ENCODE measurements around the gene DRAM1.

DRAM1 gene

GRCh38 chr12:101920906-101921305 is 43.5 kb downstream of the DRAM1 start:
- no peak for TF ChIP-seq GATA2 (IDR thresholded peaks at IDR 0.05; ENCODE audit: low read depth, low read length)
- no peak for TF ChIP-seq GATA3 (IDR thresholded peaks at IDR 0.05; ENCODE audit: low read depth, low read length)

GRCh38 chr12:101923045-101923718 is 45.8 kb downstream of the DRAM1 start:
- TF ChIP-seq GATA3 (IDR thresholded peaks at IDR 0.05; ENCODE audit: low read depth, low read length), result no peak
- no peak for TF ChIP-seq GATA2 (IDR thresholded peaks at IDR 0.05; ENCODE audit: low read depth, low read length)

GRCh38 chr12:101924618-101925017 is 47.2 kb downstream of the DRAM1 start:
- TF ChIP-seq GATA2 (IDR thresholded peaks at IDR 0.05; ENCODE audit: low read depth, low read length), result no peak
- no peak for TF ChIP-seq GATA3 (IDR thresholded peaks at IDR 0.05; ENCODE audit: low read depth, low read length)

GRCh38 chr12:101925361-101925760 is 48.0 kb downstream of the DRAM1 start:
- TF ChIP-seq GATA2 (IDR thresholded peaks at IDR 0.05; ENCODE audit: low read depth, low read length) (no peak), GATA3 (IDR thresholded peaks at IDR 0.05; ENCODE audit: low read depth, low read length) (no peak)

- TF ChIP-seq GATA3 (IDR thresholded peaks at IDR 0.05; ENCODE audit: low read depth, low read length) (no peak), GATA2 (IDR thresholded peaks at IDR 0.05; ENCODE audit: low read depth, low read length) (no peak)
These were observed 48.6 kb downstream of the DRAM1 start for GRCh38 chr12:101925935-101926334.

GRCh38 chr12:101927036-101927435 is 49.7 kb downstream of the DRAM1 start:
- TF ChIP-seq GATA2 (IDR thresholded peaks at IDR 0.05; ENCODE audit: low read depth, low read length), result no peak
- no peak for TF ChIP-seq GATA3 (IDR thresholded peaks at IDR 0.05; ENCODE audit: low read depth, low read length)

- no peak for TF ChIP-seq GATA3 (IDR thresholded peaks at IDR 0.05; ENCODE audit: low read depth, low read length)
- TF ChIP-seq GATA2 (IDR thresholded peaks at IDR 0.05; ENCODE audit: low read depth, low read length), result no peak
These were observed 50.6 kb downstream of the DRAM1 start for GRCh38 chr12:101927999-101928398.

- TF ChIP-seq GATA3 (IDR thresholded peaks at IDR 0.05; ENCODE audit: low read depth, low read length) (no peak), GATA2 (IDR thresholded peaks at IDR 0.05; ENCODE audit: low read depth, low read length) (no peak)
These were observed 51.2 kb downstream of the DRAM1 start for GRCh38 chr12:101928556-101928955.

- TF ChIP-seq GATA2 (IDR thresholded peaks at IDR 0.05; ENCODE audit: low read depth, low read length) (no peak), GATA3 (IDR thresholded peaks at IDR 0.05; ENCODE audit: low read depth, low read length) (no peak)
These were observed 52.1 kb downstream of the DRAM1 start for GRCh38 chr12:101929365-101930041.

GRCh38 chr12:101931498-101932326 is 54.3 kb downstream of the DRAM1 start:
- TF ChIP-seq GATA2 (IDR thresholded peaks at IDR 0.05; ENCODE audit: low read depth, low read length) (no peak), GATA3 (IDR thresholded peaks at IDR 0.05; ENCODE audit: low read depth, low read length) (no peak)

GRCh38 chr12:101933866-101934514 is 56.6 kb downstream of the DRAM1 start:
- TF ChIP-seq GATA2 (IDR thresholded peaks at IDR 0.05; ENCODE audit: low read depth, low read length), result no peak

- TF ChIP-seq GATA3 (IDR thresholded peaks at IDR 0.05; ENCODE audit: low read depth, low read length) (no peak), GATA2 (IDR thresholded peaks at IDR 0.05; ENCODE audit: low read depth, low read length) (no peak)
These were observed 58.7 kb downstream of the DRAM1 start for GRCh38 chr12:101935890-101936746.

- TF ChIP-seq GATA2 (IDR thresholded peaks at IDR 0.05; ENCODE audit: low read depth, low read length) (no peak), GATA3 (IDR thresholded peaks at IDR 0.05; ENCODE audit: low read depth, low read length) (no peak)
These were observed 61.9 kb downstream of the DRAM1 start for GRCh38 chr12:101939306-101939705.

All from SH-SY5Y (cell line).